Measurements from ENCODE around the gene SLCO1B3. TPM values are rescaled to one million over a fixed set of nuclear protein-coding genes. Genes with fewer than 3 reads are reported as not detected.

Gene SLCO1B3
- total and polyA plus RNA-seq, 2 of the 4 experiments (the other 2 are of a cell fraction): not detected

- no peak overlapping the region for H3K14ac ChIP-seq (replicated peaks; ENCODE audit: low read depth, low read length)
- ATAC-seq (ENCODE audit: low read depth): no peak
- H3K27ac ChIP-seq (ENCODE audit: insufficient read depth, low read length): no peak overlapping the region
- CTCF ChIA-PET: no interaction called here
- H3K9me1 ChIP-seq (ENCODE audit: insufficient read depth, low read length): no peaks in the 10 kb centered on the region
- DNase-seq: no peak
- no CpG with 5 or more reads among the region's 4 CpGs for WGBS, 2 experiments (ENCODE audit: extremely low coverage in 2 of 2, insufficient read length in 1 of 2)
- no peak overlapping the region for H2BK120ac ChIP-seq (ENCODE audit: low read depth, low read length)
- no peak overlapping the region for H3K9ac ChIP-seq (ENCODE audit: low read depth, low read length)
- H3K27me3 ChIP-seq (ENCODE audit: control insufficient read depth, insufficient read depth, low read length): no peaks in the 10 kb centered on the region
- H4K8ac ChIP-seq (ENCODE audit: low read depth in 2 of 2, low read length in 2 of 2): no peak overlapping the region
- H3K4me3 ChIP-seq (ENCODE audit: insufficient read depth, low read depth, low read length): no peak overlapping the region
- no peak overlapping the region for H3K4me2 ChIP-seq (ENCODE audit: low read depth, low read length)
- no peaks in the 10 kb centered on the region for H4K20me1 ChIP-seq (ENCODE audit: insufficient read depth, low read length)
- no peak overlapping the region for H2AK9ac ChIP-seq (replicated peaks; ENCODE audit: low read depth, low read length, poor library complexity)
- H3K36me3 ChIP-seq (ENCODE audit: control insufficient read depth, insufficient read depth, low read length): no peaks in the 10 kb centered on the region
- H2AFZ ChIP-seq (replicated peaks; ENCODE audit: low read length, poor library complexity): no peak overlapping the region
- no TSS peak for BruUV-seq (replicated peaks)
- no peak overlapping the region for H4K91ac ChIP-seq (ENCODE audit: insufficient read depth, low read depth, low read length)
- no peak overlapping the region for H4K5ac ChIP-seq (ENCODE audit: low read depth, low read length)
- H3K79me1 ChIP-seq (ENCODE audit: low read depth in 1 of 2, low read length in 2 of 2): no peaks in the 10 kb centered on the region
- in situ Hi-C loops (cut with MboI; ENCODE audit: low sequenced_read_pairs) (no loop called here), intact Hi-C loops (cut with micrococcal nuclease) (no loop called here), dilution Hi-C loops (cut with HindIII; ENCODE audit: low sequenced_read_pairs, unreplicated experiment) (no loop called here)
- H3K9me3 ChIP-seq (ENCODE audit: control insufficient read depth, insufficient read depth, low read length): no peaks in the 10 kb centered on the region; the same call in 1 of the 2 replicates
- POLR2A ChIA-PET (ENCODE audit: unreplicated experiment): no interaction called here
- H2BK5ac ChIP-seq (ENCODE audit: low read depth, low read length, poor library complexity, severe bottlenecking): no peak overlapping the region
- TF ChIP-seq FOS (IDR thresholded peaks at IDR 0.05; ENCODE audit: low read depth, low read length) (no peak), POLR2A (IDR thresholded peaks at IDR 0.05; ENCODE audit: low read depth, low read length) (no peak), CEBPB (IDR thresholded peaks at IDR 0.05; ENCODE audit: low read depth, low read length) (no peak), CHD1 (IDR thresholded peaks at IDR 0.05; ENCODE audit: low read depth, low read length) (no peak), MAFK (IDR thresholded peaks at IDR 0.05; ENCODE audit: low read depth, low read length) (no peak), MAZ (IDR thresholded peaks at IDR 0.05; ENCODE audit: borderline replicate concordance, low read depth, low read length) (no peak), SMC3 (IDR thresholded peaks at IDR 0.05; ENCODE audit: low read depth, low read length) (no peak), RAD21 (IDR thresholded peaks at IDR 0.05; ENCODE audit: low read length) (no peak), ELK1 (IDR thresholded peaks at IDR 0.05; ENCODE audit: borderline replicate concordance, low read depth, low read length) (no peak), RFX5 (IDR thresholded peaks at IDR 0.05; ENCODE audit: low read depth, low read length) (no peak), NFE2L2 (IDR thresholded peaks at IDR 0.05; ENCODE audit: low read depth, low read length) (no peak)
- no peak overlapping the region for H2AK5ac ChIP-seq (ENCODE audit: low read depth, low read length)
- no peak overlapping the region for H3K18ac ChIP-seq (ENCODE audit: low read depth, low read length)
- no peaks in the 10 kb centered on the region for H3K4me1 ChIP-seq (ENCODE audit: control insufficient read depth, insufficient read depth, low read length)
- H2BK15ac ChIP-seq (ENCODE audit: low read depth, low read length): no peak overlapping the region
- no peak overlapping the region for H3K4ac ChIP-seq (ENCODE audit: low read depth, low read length)
- no peak overlapping the region for H3K56ac ChIP-seq (ENCODE audit: extremely low read depth, insufficient read depth, low read length)
- no peak overlapping the region for H2BK20ac ChIP-seq (ENCODE audit: low read depth, low read length)
- H3K23ac ChIP-seq (ENCODE audit: low read depth, low read length): no peak overlapping the region
Observed at GRCh38 chr12:20832911-20833310, 22.4 kb downstream of the SLCO1B3 start.
